WERI-Rb-1 (cell line): Measurements from ENCODE around the gene B3GLCT.
"Not testable (repeated sequence)": the region's sequence is repeated elsewhere in the genome, so short reads cannot be mapped to it uniquely, and the experiment has no call there.

ENCODE experiments used
- DNase-seq: peaks from one replicate; pipeline ENCODE4 v3.0.0-alpha.2; 2020
- H3K27ac ChIP-seq: fragments of 250-450 bp; sonication (Bioruptor Pico); 2 replicates; pipeline ENCODE4 v1.5.1; 2020; ENCODE audit warnings: mild to moderate bottlenecking, moderate library complexity
- H3K27me3 ChIP-seq: fragments of 250-450 bp; sonication (Bioruptor Pico); 2 replicates; pipeline ENCODE4 v1.5.1; 2021; ENCODE audit warnings: mild to moderate bottlenecking, low read depth, moderate library complexity; ENCODE audit not compliant: insufficient read depth, severe bottlenecking
- H3K36me3 ChIP-seq: fragments of 250-450 bp; sonication (Bioruptor Pico); 2 replicates; pipeline ENCODE4 v1.5.1; 2020; ENCODE audit warnings: mild to moderate bottlenecking, moderate library complexity
- H3K4me3 ChIP-seq: 2 replicates; pipeline ENCODE4 v1.5.1; 2011; ENCODE audit warnings: low read depth, mild to moderate bottlenecking, control low read depth, low read length
- H3K9me3 ChIP-seq: fragments of 250-450 bp; sonication (Bioruptor Pico); 2 replicates; pipeline ENCODE4 v1.5.1; 2021; ENCODE audit warnings: mild to moderate bottlenecking, moderate library complexity; ENCODE audit not compliant: severe bottlenecking
- CTCF ChIP-seq: IDR thresholded peaks from 2 replicates; pipeline ENCODE4 v1.5.1; 2011; ENCODE audit warnings: low read depth, mild to moderate bottlenecking, control low read depth, inconsistent platforms, low read length

Gene B3GLCT

GRCh38 chr13:31209841-31210210 is 10.1 kb downstream of the B3GLCT start:
- H3K36me3 ChIP-seq = no peaks in the 10 kb centered on the region
- no peaks in the 10 kb centered on the region for H3K27me3 ChIP-seq
- H3K27ac ChIP-seq = peak overlapping the region; percentile 92
- no peak for DNase-seq
- H3K4me3 ChIP-seq = peak overlapping the region; percentile 28; the same call in 1 of the 2 replicates
- no peak for TF ChIP-seq CTCF
- H3K9me3 ChIP-seq = no peaks in the 10 kb centered on the region

GRCh38 chr13:31213651-31214289 is 14.0 kb downstream of the B3GLCT start:
- TF ChIP-seq CTCF = no peak
- no peak overlapping the region for H3K27ac ChIP-seq
- peak; percentile 9 for DNase-seq
- H3K36me3 ChIP-seq = no peaks in the 10 kb centered on the region
- H3K4me3 ChIP-seq = no peak overlapping the region
- no peaks in the 10 kb centered on the region for H3K9me3 ChIP-seq
- no peaks in the 10 kb centered on the region for H3K27me3 ChIP-seq

- DNase-seq = no peak
- H3K4me3 ChIP-seq = no peak overlapping the region
- no peaks in the 10 kb centered on the region for H3K9me3 ChIP-seq
- H3K27me3 ChIP-seq = no peaks in the 10 kb centered on the region
- no peaks in the 10 kb centered on the region for H3K36me3 ChIP-seq
- H3K27ac ChIP-seq = no peak overlapping the region
- no peak for TF ChIP-seq CTCF
Measured at GRCh38 chr13:31214435-31214834, 14.7 kb downstream of the B3GLCT start.

GRCh38 chr13:31216916-31217315 is 17.1 kb downstream of the B3GLCT start:
- not testable (repeated sequence) for H3K36me3 ChIP-seq, H3K27ac ChIP-seq, H3K4me3 ChIP-seq, DNase-seq, H3K27me3 ChIP-seq, H3K9me3 ChIP-seq

- no peak for DNase-seq
- no peaks in the 10 kb centered on the region for H3K27me3 ChIP-seq
- H3K4me3 ChIP-seq = no peak overlapping the region
- H3K9me3 ChIP-seq = no peaks in the 10 kb centered on the region
- no peaks in the 10 kb centered on the region for H3K36me3 ChIP-seq
- TF ChIP-seq CTCF = no peak
- no peak overlapping the region for H3K27ac ChIP-seq
Measured at GRCh38 chr13:31219909-31220598, 20.3 kb downstream of the B3GLCT start.

- Histone ChIP-seq H3K36me3 (no peaks in the 10 kb centered on the region), H3K4me3 (no peak overlapping the region), H3K27ac (no peak overlapping the region), H3K9me3 (no peaks in the 10 kb centered on the region), H3K27me3 (no peaks in the 10 kb centered on the region)
- no peak for TF ChIP-seq CTCF
- DNase-seq = no peak
Measured at GRCh38 chr13:31221057-31221456, 21.3 kb downstream of the B3GLCT start.
